ENCODE data around the gene COMMD7.

DNA sequence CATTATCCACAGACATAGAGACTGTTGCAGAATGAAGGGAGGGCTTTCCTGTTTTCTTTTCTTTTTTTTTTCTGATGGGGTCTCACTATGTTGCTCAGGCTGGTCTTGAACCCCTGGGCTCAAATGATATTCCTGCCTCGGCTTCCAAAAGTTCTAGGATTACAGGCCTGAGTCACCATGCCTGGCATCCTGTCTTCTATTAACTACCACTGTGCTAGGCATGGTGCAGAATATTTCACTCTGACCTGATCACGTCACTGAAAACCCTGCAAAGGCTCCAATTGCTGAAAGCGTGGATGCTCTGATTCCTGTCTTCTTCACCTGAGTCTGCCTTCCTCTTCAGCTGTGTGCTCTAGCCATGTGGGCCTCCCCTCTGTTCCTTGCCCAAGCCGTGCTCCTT lies 10.5 kb upstream of the COMMD7 start:
- TF ChIP-seq, protein P1, sequence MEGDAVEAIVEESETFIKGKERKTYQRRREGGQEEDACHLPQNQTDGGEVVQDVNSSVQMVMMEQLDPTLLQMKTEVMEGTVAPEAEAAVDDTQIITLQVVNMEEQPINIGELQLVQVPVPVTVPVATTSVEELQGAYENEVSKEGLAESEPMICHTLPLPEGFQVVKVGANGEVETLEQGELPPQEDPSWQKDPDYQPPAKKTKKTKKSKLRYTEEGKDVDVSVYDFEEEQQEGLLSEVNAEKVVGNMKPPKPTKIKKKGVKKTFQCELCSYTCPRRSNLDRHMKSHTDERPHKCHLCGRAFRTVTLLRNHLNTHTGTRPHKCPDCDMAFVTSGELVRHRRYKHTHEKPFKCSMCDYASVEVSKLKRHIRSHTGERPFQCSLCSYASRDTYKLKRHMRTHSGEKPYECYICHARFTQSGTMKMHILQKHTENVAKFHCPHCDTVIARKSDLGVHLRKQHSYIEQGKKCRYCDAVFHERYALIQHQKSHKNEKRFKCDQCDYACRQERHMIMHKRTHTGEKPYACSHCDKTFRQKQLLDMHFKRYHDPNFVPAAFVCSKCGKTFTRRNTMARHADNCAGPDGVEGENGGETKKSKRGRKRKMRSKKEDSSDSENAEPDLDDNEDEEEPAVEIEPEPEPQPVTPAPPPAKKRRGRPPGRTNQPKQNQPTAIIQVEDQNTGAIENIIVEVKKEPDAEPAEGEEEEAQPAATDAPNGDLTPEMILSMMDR (conservative IDR thresholded peaks at IDR 0.05; ENCODE audit: low read length), result no peak
- TF ChIP-seq EZH2phosphoT487 (IDR thresholded peaks at IDR 0.05; ENCODE audit: borderline replicate concordance, low read depth, low read length), result no peak
